Stimulated activated CD4-positive, alpha-beta T cell treated with anti-CD3 and anti-CD28 coated beads, Interleukin-2, amount 100 ng/mL, for 24 hours (primary cell): ENCODE data around the gene CTSD.

Source experiments
- DNase-seq, 2 donors: peaks; one replicate each; pipeline ENCODE4 v3.0.0-alpha.2; 2020

The CTSD gene

GRCh38 chr11:1727096-1727690 lies 36.5 kb downstream of the CTSD start:
- DNase-seq = no peak

- DNase-seq = no peak
Measured at GRCh38 chr11:1719781-1720180, 43.9 kb downstream of the CTSD start.

- no peak for DNase-seq
Measured at GRCh38 chr11:1718326-1718725, 45.4 kb downstream of the CTSD start.

GRCh38 chr11:1717745-1718144 lies 46.0 kb downstream of the CTSD start:
- no peak for DNase-seq

- DNase-seq = no peak
Measured at GRCh38 chr11:1714908-1715885, 48.5 kb downstream of the CTSD start.

GRCh38 chr11:1708716-1709115 lies 55.0 kb downstream of the CTSD start:
- no peak for DNase-seq

GRCh38 chr11:1707751-1708150 lies 56.0 kb downstream of the CTSD start:
- no peak for DNase-seq

- no peak for DNase-seq
Measured at GRCh38 chr11:1706634-1707400, 56.9 kb downstream of the CTSD start.

GRCh38 chr11:1705126-1706052 lies 58.3 kb downstream of the CTSD start:
- DNase-seq = no peak

- no peak for DNase-seq
Measured at GRCh38 chr11:1703146-1703545, 60.6 kb downstream of the CTSD start.
